ENCODE measurements around the gene JAKMIP2.

GRCh38 chr5:147822686-147823491 is 40.4 kb upstream of the JAKMIP2 start:
- TF ChIP-seq CTCF (IDR thresholded peaks at IDR 0.05; ENCODE audit: poor library complexity) (peak; percentile 79), EZH2phosphoT487 (IDR thresholded peaks at IDR 0.05; ENCODE audit: low read depth, severe bottlenecking, unreplicated experiment) (no peak), EZH2 (IDR thresholded peaks at IDR 0.05; ENCODE audit: borderline replicate concordance) (no peak)

Measured in hepatocyte (in vitro differentiated cells).